Stomach (tissue), 9 donors: ENCODE results near the gene GNB1L. TPM values are rescaled to one million over a fixed set of nuclear protein-coding genes. Genes with fewer than 3 reads are reported as not detected.

Source experiments
- DNase-seq, 2 donors: peaks; one replicate each; pipeline versions ENCODE4 v3.0.0 to v3.0.0-alpha.2; 2013 to 2019
- H3K27ac ChIP-seq, 5 donors: fragments of 200-600 bp in 4 of 5; sonication (generic) in 4 of 5; one replicate each; pipeline ENCODE4 v1.5.1; 2013 to 2019; ENCODE audit warnings: mild to moderate bottlenecking in 1 of 5, moderate library complexity in 1 of 5
- H3K27me3 ChIP-seq, 3 donors: fragments of 200-600 bp; sonication (generic); one replicate each; pipeline ENCODE4 v1.5.1; 2017 to 2019; ENCODE audit warnings: mixed run types in 1 of 3
- H3K36me3 ChIP-seq, 4 donors: fragments of 200-600 bp; sonication (generic); 1 replicate in 3 of 4; 2 replicates in 1 of 4; pipeline ENCODE4 v1.5.1; 2016 to 2019
- H3K4me1 ChIP-seq, 4 donors: fragments of 200-600 bp; sonication (generic); one replicate each; pipeline ENCODE4 v1.5.1; 2016 to 2019
- H3K4me3 ChIP-seq, 4 donors: fragments of 200-600 bp; sonication (generic) in 3 of 4; one replicate each; pipeline ENCODE4 v1.5.1; 2016 to 2019; ENCODE audit warnings: mild to moderate bottlenecking in 1 of 4
- H3K9me3 ChIP-seq, 4 donors: fragments of 200-600 bp; sonication (generic); one replicate each; pipeline ENCODE4 v1.5.1; 2016 to 2019
- CTCF ChIP-seq, 7 experiments: fragments of 450-650 bp in 4 of 7; fragments of 200-600 bp in 3 of 7; sonication (generic) in 3 of 7; IDR thresholded peaks; one replicate each; pipeline ENCODE4 v1.5.1; 2016 to 2019; ENCODE audit warnings: antibody characterized with exemption in 7 of 7, control low read depth in 2 of 7, mild to moderate bottlenecking in 1 of 7
- EP300 ChIP-seq: sonication (generic); formaldehyde crosslinking; IDR thresholded peaks from one replicate; pipeline ENCODE4 v1.6.1; 2017; ENCODE audit warnings: antibody characterized with exemption
- POLR2A ChIP-seq, 4 donors: fragments of 450-650 bp; IDR thresholded peaks; one replicate each; pipeline ENCODE4 v1.6.1; 2016; ENCODE audit warnings: antibody characterized with exemption in 4 of 4, control low read depth in 2 of 4, mild to moderate bottlenecking in 1 of 4, moderate library complexity in 1 of 4
- POLR2AphosphoS5 ChIP-seq, 3 donors: sonication (generic); formaldehyde crosslinking; IDR thresholded peaks; one replicate each; pipeline ENCODE4 v1.6.1; 2016; ENCODE audit warnings: antibody characterized with exemption in 3 of 3
- WGBS, 5 donors: extraction: QIAGEN DNeasy Blood & Tissue Kit in 3 of 5; methylation state at CpG; one replicate each; pipeline versions ENCODE4 v1.1.5 to v1.1.7; 2013 to 2018; 5-methylcytosine and 5-hydroxymethylcytosine counted together
- intact Hi-C: fragments of 100-400 bp; cut with DNase I; formaldehyde crosslinking; loops from one replicate; pipeline ENCODE4 v1.15.1; 2023; ENCODE audit warnings: low total_unique reads
- polyA plus RNA-seq, 3 donors: library from polyadenylated mRNA; stranded (reverse); fragments of 200-250 nt; gene quantifications; one replicate each; pipeline ENCODE4 v1.2.3, GENCODE V29; 2013
- total RNA-seq, 5 donors: library from RNA; depleted of rRNA; stranded (reverse); fragments of >200 nt; gene quantifications; one replicate each; pipeline versions ENCODE4 v1.1.0 to v1.2.3, GENCODE V29; 2014 to 2016
- donor health status: healthy with polysubstance abuse.
- donor health status: Bipolar disorder and iron deficiency.
- donor health status: healthy.

The GNB1L gene
- total and polyA plus RNA-seq, 8 donors: 0.29 to 6.8 (median 3.1) TPM; not detected in 1

GRCh38 chr22:19754701-19755144 is 100.0 kb downstream of the GNB1L start:
- Histone ChIP-seq H3K4me1 (peaks cover 27 to 45% (median 38%) of the 10 kb centered on the region in 4 donors), H3K27ac (no peak overlapping the region), H3K27me3 (peaks cover 37 to 100% (median 63%) of the 10 kb centered on the region in 3 donors), H3K4me3 (peak overlapping the region in 1 of 4 donors; percentile 3), H3K36me3 (no peaks in the 10 kb centered on the region), H3K9me3 (no peaks in the 10 kb centered on the region)
- no peak for DNase-seq
- no peak for TF ChIP-seq EP300
- TF ChIP-seq POLR2AphosphoS5 (IDR thresholded peaks at IDR 0.05): no peak
- TF ChIP-seq POLR2A (IDR thresholded peaks at IDR 0.05): no peak
- no peak for TF ChIP-seq CTCF (IDR thresholded peaks at IDR 0.05)
- intact Hi-C loops: no loop called here
- 28 to 51% (median 37%) methylated on average over 5 to 14 of the region's 14 CpGs for whole genome bisulfite sequencing, 5 donors

- peaks cover 21 to 39% (median 33%) of the 10 kb centered on the region in 4 donors for H3K4me1 ChIP-seq
- H3K36me3 ChIP-seq: no peaks in the 10 kb centered on the region
- H3K9me3 ChIP-seq: no peaks in the 10 kb centered on the region
- 51 to 73% (median 61%) methylated on average over 8 to 14 of the region's 14 CpGs for WGBS, 5 donors
- H3K27me3 ChIP-seq: peaks cover 31 to 100% (median 62%) of the 10 kb centered on the region in 3 donors
- DNase-seq: no peak
- H3K27ac ChIP-seq: no peak overlapping the region
- no peak overlapping the region for H3K4me3 ChIP-seq
- TF ChIP-seq CTCF (IDR thresholded peaks at IDR 0.05): no peak
- no peak for TF ChIP-seq EP300
- no peak for TF ChIP-seq POLR2AphosphoS5 (IDR thresholded peaks at IDR 0.05)
- TF ChIP-seq POLR2A (IDR thresholded peaks at IDR 0.05): no peak
- intact Hi-C loops: no loop called here
Observed at GRCh38 chr22:19753996-19754700, 100.5 kb downstream of the GNB1L start.

GRCh38 chr22:19753090-19753842 is 101.4 kb downstream of the GNB1L start:
- no peak overlapping the region for H3K27ac ChIP-seq
- no peak for TF ChIP-seq POLR2A (IDR thresholded peaks at IDR 0.05)
- TF ChIP-seq CTCF (IDR thresholded peaks at IDR 0.05): no peak
- TF ChIP-seq EP300: no peak
- TF ChIP-seq POLR2AphosphoS5 (IDR thresholded peaks at IDR 0.05): no peak
- 85 to 89% (median 86%) methylated on average over 8 to 10 of the region's 10 CpGs for WGBS, 5 donors
- DNase-seq: no peak
- H3K36me3 ChIP-seq: no peaks in the 10 kb centered on the region
- intact Hi-C loops: no loop called here
- peaks cover 23 to 95% (median 53%) of the 10 kb centered on the region in 3 donors for H3K27me3 ChIP-seq
- H3K9me3 ChIP-seq: no peaks in the 10 kb centered on the region
- no peak overlapping the region for H3K4me3 ChIP-seq
- peaks cover 20 to 30% (median 28%) of the 10 kb centered on the region in 4 donors for H3K4me1 ChIP-seq

GRCh38 chr22:19751497-19752245 is 103.0 kb downstream of the GNB1L start:
- Histone ChIP-seq H3K36me3 (no peaks in the 10 kb centered on the region), H3K4me3 (no peak overlapping the region), H3K27me3 (peaks cover 18 to 90% (median 38%) of the 10 kb centered on the region in 3 donors), H3K4me1 (peaks cover 15 to 20% (median 20%) of the 10 kb centered on the region in 4 donors), H3K27ac (no peak overlapping the region), H3K9me3 (no peaks in the 10 kb centered on the region)
- WGBS, 5 donors: 85 to 91% (median 86%) methylated on average over 10 to 14 of the region's 14 CpGs
- TF ChIP-seq EP300: no peak
- no peak for TF ChIP-seq POLR2A (IDR thresholded peaks at IDR 0.05)
- no peak for TF ChIP-seq CTCF (IDR thresholded peaks at IDR 0.05)
- no peak for DNase-seq
- intact Hi-C loops: no loop called here
